Endothelial cell of umbilical vein (primary cell): ENCODE data around the gene TMEM158. TPM values are rescaled to one million over a fixed set of nuclear protein-coding genes. Genes with fewer than 3 reads are reported as not detected.

Experiments
- BruUV-seq: library from RNA; stranded (reverse); fragments of 400-500 nt; replicated peaks from 2 replicates; lab custom pipeline; 2021; lab: Mats Ljungman, UMichigan
- CTCF ChIA-PET: fragments of 300-600, 350-600 bp; sonication (Branson Sonifier 250); formaldehyde crosslinking; loops from one replicate; lab custom pipeline; 2021; ENCODE audit warnings: antibody characterized with exemption, inconsistent platforms; lab: Charles Lee
- POLR2A ChIA-PET: fragments of 300-600, 350-600 bp; sonication (Branson Sonifier 250); formaldehyde crosslinking; loops from one replicate; lab custom pipeline; 2021; ENCODE audit warnings: antibody characterized with exemption, inconsistent platforms; lab: Charles Lee
- DNase-seq: peaks from one replicate; pipeline ENCODE4 v3.0.0-alpha.2; 2011; ENCODE audit warnings: low read depth, low spot score
- FAIRE-seq: peaks from 2 replicates; lab custom pipeline; 2011; peaks lifted over from hg19 to GRCh38; lab: Jason Lieb, UNC
- H2AFZ ChIP-seq: 2 replicates; pipeline ENCODE4 v1.6.0; 2012; ENCODE audit warnings: low read depth, low read length, control low read depth, inconsistent platforms
- H3K27ac ChIP-seq: 2 replicates; pipeline ENCODE4 v1.5.1; 2011; ENCODE audit warnings: low read depth, mild to moderate bottlenecking, control low read depth, low read length, moderate library complexity; ENCODE audit not compliant: insufficient read depth
- H3K27me3 ChIP-seq, 2 experiments: 2 replicates each; pipeline versions ENCODE4 v1.6.0 to v1.6.1; 2011; ENCODE audit warnings: low read length in 2 of 2, mixed read lengths in 1 of 2; ENCODE audit not compliant: control insufficient read depth in 2 of 2, insufficient read depth in 2 of 2
- H3K36me3 ChIP-seq, 2 experiments: 2 replicates in 1 of 2; 3 replicates in 1 of 2; pipeline ENCODE4 v1.5.1; 2011; ENCODE audit warnings: low read length in 2 of 2, mild to moderate bottlenecking in 1 of 2, moderate library complexity in 1 of 2; ENCODE audit not compliant: control insufficient read depth in 2 of 2, insufficient read depth in 2 of 2; ENCODE audit errors: extremely low read depth in 1 of 2
- H3K4me1 ChIP-seq: 3 replicates; pipeline ENCODE4 v1.5.1; 2011; ENCODE audit warnings: mild to moderate bottlenecking, low read length; ENCODE audit not compliant: control insufficient read depth, insufficient read depth; ENCODE audit errors: extremely low read depth
- H3K4me2 ChIP-seq: 2 replicates; pipeline ENCODE4 v1.6.1; 2011; ENCODE audit warnings: low read length, control low read depth, mixed read lengths; ENCODE audit not compliant: insufficient read depth
- H3K4me3 ChIP-seq, 3 experiments: fragments of 200-600 bp in 1 of 3; sonication (generic), shearing (Covaris generic) in 1 of 3; replicated peaks in 1 of 3; 2 replicates each; pipeline ENCODE4 v1.5.1; 2011 to 2016; ENCODE audit warnings: control low read depth in 3 of 3, low read length in 3 of 3, mild to moderate bottlenecking in 2 of 3, inconsistent platforms in 1 of 3, low read depth in 1 of 3, moderate library complexity in 1 of 3; ENCODE audit not compliant: insufficient read depth in 1 of 3
- H3K79me2 ChIP-seq: 2 replicates; pipeline ENCODE4 v1.6.0; 2012; ENCODE audit warnings: low read length, inconsistent platforms; ENCODE audit not compliant: control insufficient read depth, insufficient read depth
- H3K9ac ChIP-seq: replicated peaks from 2 replicates; pipeline ENCODE3; 2011; ENCODE audit warnings: low read length, control low read depth; ENCODE audit not compliant: insufficient read depth; ENCODE audit errors: extremely low read depth
- H3K9me1 ChIP-seq: replicated peaks from 3 replicates; pipeline ENCODE4 v1.6.0; 2011; ENCODE audit warnings: mild to moderate bottlenecking, low read length; ENCODE audit not compliant: control insufficient read depth, insufficient read depth; ENCODE audit errors: extremely low read depth
- H3K9me3 ChIP-seq: replicated peaks from 2 replicates; pipeline ENCODE4 v1.5.1; 2012; ENCODE audit warnings: low read length, inconsistent platforms; ENCODE audit not compliant: control insufficient read depth, insufficient read depth
- H4K20me1 ChIP-seq: replicated peaks from 2 replicates; pipeline ENCODE3; 2011; ENCODE audit warnings: mild to moderate bottlenecking, low read length; ENCODE audit not compliant: control insufficient read depth, insufficient read depth; ENCODE audit errors: extremely low read depth
- EZH2 ChIP-seq: IDR thresholded peaks from 2 replicates; pipeline ENCODE4 v1.6.1; 2012; ENCODE audit warnings: borderline replicate concordance, low read depth, mild to moderate bottlenecking, moderate library complexity, low read length, inconsistent platforms; ENCODE audit not compliant: severe bottlenecking
- FOS ChIP-seq: IDR thresholded peaks from 2 replicates; pipeline ENCODE4 v1.6.1; 2011; ENCODE audit warnings: mild to moderate bottlenecking, low read length, moderate library complexity, borderline replicate concordance; ENCODE audit not compliant: insufficient read depth
- GATA2 ChIP-seq: IDR thresholded peaks from 2 replicates; pipeline ENCODE4 v1.7.0; 2011; ENCODE audit warnings: low read depth, mild to moderate bottlenecking, moderate library complexity, mixed read lengths, low read length; ENCODE audit not compliant: insufficient read length, insufficient read depth
- JUN ChIP-seq: IDR thresholded peaks from 2 replicates; pipeline ENCODE4 v1.6.1; 2011; ENCODE audit warnings: borderline replicate concordance, low read depth; ENCODE audit not compliant: insufficient read length, insufficient read depth
- MYC ChIP-seq: IDR thresholded peaks from one replicate; pipeline ENCODE4 v1.6.1; 2011; ENCODE audit warnings: mild to moderate bottlenecking, low read depth, low read length
- POLR2A ChIP-seq: IDR thresholded peaks from 2 replicates; pipeline ENCODE4 v1.6.1; 2012; ENCODE audit warnings: low read depth, mild to moderate bottlenecking, control low read depth, low read length
- POLR2AphosphoS5 ChIP-seq: IDR thresholded peaks from 2 replicates; pipeline ENCODE4 v1.6.1; 2012; ENCODE audit warnings: low read depth, mild to moderate bottlenecking, control low read depth, low read length, moderate library complexity; ENCODE audit not compliant: insufficient read depth
- dilution Hi-C: fragments of 300-500 bp; cut with MboI; formaldehyde crosslinking; loops from one replicate; pipeline ENCODE4 v1.15.0; 2019; ENCODE audit warnings: low sequenced_read_pairs; ENCODE audit not compliant: extremely low pct_ligation_motif_present
- intact Hi-C: fragments of 100-400 bp; cut with micrococcal nuclease; formaldehyde crosslinking; loops from one replicate; pipeline ENCODE4 v1.10.0; 2022
- polyA plus RNA-seq, 4 experiments: library from polyadenylated mRNA; depleted of rRNA in 3 of 4; stranded (reverse) in 3 of 4; unstranded in 1 of 4; fragments of >200 nt; gene quantifications; 2 replicates each; pipeline versions ENCODE4 v1.2.1 to v1.2.3, GENCODE V29; 2011 to 2012; ENCODE audit warnings: missing spikeins in 1 of 4
- total RNA-seq: library from RNA; stranded (reverse); gene quantifications from 2 replicates; pipeline ENCODE4 v1.2.3, GENCODE V29; 2021
- TF ChIP-seq, protein P1 (sequence below), 2 donors: IDR thresholded peaks; 1 replicate in 1 of 2; 2 replicates in 1 of 2; pipeline ENCODE4 v1.5.1; 2011; ENCODE audit warnings: low read length in 2 of 2, mild to moderate bottlenecking in 2 of 2, moderate library complexity in 2 of 2, control low read depth in 1 of 2, inconsistent platforms in 1 of 2, low read depth in 1 of 2; ENCODE audit not compliant: insufficient read depth in 1 of 2; ENCODE audit errors: extremely low read depth in 1 of 2
- TF ChIP-seq, protein P2 (sequence below): IDR thresholded peaks from 2 replicates; pipeline ENCODE4 v1.6.1; 2011; ENCODE audit not compliant: insufficient read depth, insufficient read length

Gene TMEM158
- total and polyA plus RNA-seq, 2 donors (not counting 3 experiments of a cell fraction or from before 2014, with no cell fraction given) = 0.15 to 0.42 TPM

DNA sequence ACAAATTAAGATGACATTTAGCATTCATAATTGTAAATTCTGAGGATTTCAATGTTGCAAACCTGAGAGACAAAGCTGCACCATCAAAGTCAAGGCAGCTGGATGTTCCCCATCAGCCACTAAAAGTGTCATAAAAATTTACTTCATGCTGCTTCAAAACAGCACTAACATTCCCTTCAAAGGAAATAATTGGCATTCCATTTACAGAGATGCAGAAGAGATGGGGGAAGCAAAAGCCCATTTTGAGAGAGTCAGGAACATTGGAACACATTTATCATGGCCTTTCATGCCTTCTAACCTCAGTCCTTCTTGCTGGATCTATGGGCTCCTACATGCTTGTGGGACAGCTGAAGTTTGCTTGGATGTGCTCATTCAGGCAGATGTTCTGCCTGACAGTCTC is 6.4 kb upstream of the TMEM158 start:
- DNase-seq = no peak
- Histone ChIP-seq H3K27me3 (peaks cover 26 to 39% of the 10 kb centered on the region in 2 experiments), H3K9me1 (no peaks in the 10 kb centered on the region), H3K4me2 (no peak overlapping the region), H3K9me3 (no peaks in the 10 kb centered on the region), H3K4me1 (no peaks in the 10 kb centered on the region), H3K27ac (no peak overlapping the region), H4K20me1 (no peaks in the 10 kb centered on the region), H3K36me3 (no peaks in the 10 kb centered on the region), H3K4me3 (no peak overlapping the region), H3K79me2 (no peaks in the 10 kb centered on the region), H3K9ac (no peak overlapping the region), H2AFZ (no peak overlapping the region)
- ChIA-PET CTCF (no interaction called here), POLR2A (no interaction called here)
- intact Hi-C loops (no loop called here), dilution Hi-C loops (no loop called here)
- no TSS peak for BruUV-seq
- no peak for FAIRE-seq
- no peak for TF ChIP-seq POLR2A
- no peak for TF ChIP-seq FOS
- TF ChIP-seq, protein P1, sequence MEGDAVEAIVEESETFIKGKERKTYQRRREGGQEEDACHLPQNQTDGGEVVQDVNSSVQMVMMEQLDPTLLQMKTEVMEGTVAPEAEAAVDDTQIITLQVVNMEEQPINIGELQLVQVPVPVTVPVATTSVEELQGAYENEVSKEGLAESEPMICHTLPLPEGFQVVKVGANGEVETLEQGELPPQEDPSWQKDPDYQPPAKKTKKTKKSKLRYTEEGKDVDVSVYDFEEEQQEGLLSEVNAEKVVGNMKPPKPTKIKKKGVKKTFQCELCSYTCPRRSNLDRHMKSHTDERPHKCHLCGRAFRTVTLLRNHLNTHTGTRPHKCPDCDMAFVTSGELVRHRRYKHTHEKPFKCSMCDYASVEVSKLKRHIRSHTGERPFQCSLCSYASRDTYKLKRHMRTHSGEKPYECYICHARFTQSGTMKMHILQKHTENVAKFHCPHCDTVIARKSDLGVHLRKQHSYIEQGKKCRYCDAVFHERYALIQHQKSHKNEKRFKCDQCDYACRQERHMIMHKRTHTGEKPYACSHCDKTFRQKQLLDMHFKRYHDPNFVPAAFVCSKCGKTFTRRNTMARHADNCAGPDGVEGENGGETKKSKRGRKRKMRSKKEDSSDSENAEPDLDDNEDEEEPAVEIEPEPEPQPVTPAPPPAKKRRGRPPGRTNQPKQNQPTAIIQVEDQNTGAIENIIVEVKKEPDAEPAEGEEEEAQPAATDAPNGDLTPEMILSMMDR (IDR thresholded peaks at IDR 0.05; ENCODE audit: extremely low read depth in 1 of 2, insufficient read depth in 1 of 2, low read depth in 1 of 2, low read length in 2 of 2) = no peak
- TF ChIP-seq POLR2AphosphoS5 = no peak
- TF ChIP-seq MYC = no peak
- no peak for TF ChIP-seq JUN
- TF ChIP-seq GATA2 = no peak
- TF ChIP-seq, protein P2, sequence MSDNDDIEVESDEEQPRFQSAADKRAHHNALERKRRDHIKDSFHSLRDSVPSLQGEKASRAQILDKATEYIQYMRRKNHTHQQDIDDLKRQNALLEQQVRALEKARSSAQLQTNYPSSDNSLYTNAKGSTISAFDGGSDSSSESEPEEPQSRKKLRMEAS = no peak
- TF ChIP-seq EZH2 = no peak
